OCI-LY1 (cell line): ENCODE data around the gene LAMB3.

ENCODE experiments used
- H2AFZ ChIP-seq: fragments of 200-600 bp; sonication (generic), shearing (Covaris generic); 2 replicates; pipeline ENCODE4 v1.6.0; 2014; ENCODE audit warnings: antibody characterized with exemption, mild to moderate bottlenecking, low read length
- H3F3A ChIP-seq: fragments of 200-600 bp; sonication (generic), shearing (Covaris generic); 2 replicates; pipeline ENCODE4 v1.6.0; 2014; ENCODE audit warnings: mild to moderate bottlenecking, antibody characterized with exemption, low read length, moderate library complexity; ENCODE audit not compliant: insufficient read depth
- H3K27ac ChIP-seq: fragments of 200-600 bp; sonication (generic); 2 replicates; pipeline ENCODE4 v1.5.1; 2014; ENCODE audit warnings: low read length, mixed run types, mild to moderate bottlenecking, low read depth; ENCODE audit not compliant: poor library complexity, severe bottlenecking
- H3K27me3 ChIP-seq: fragments of 200-600 bp; sonication (generic); 2 replicates; pipeline ENCODE4 v1.6.0; 2014; ENCODE audit warnings: antibody characterized with exemption, mild to moderate bottlenecking, low read length, moderate library complexity; ENCODE audit not compliant: insufficient read depth
- H3K36me3 ChIP-seq: fragments of 200-600 bp; sonication (generic); 2 replicates; pipeline ENCODE4 v1.6.1; 2014; ENCODE audit warnings: mild to moderate bottlenecking, antibody characterized with exemption, low read length, moderate library complexity, mixed read lengths; ENCODE audit not compliant: insufficient read depth
- H3K4me1 ChIP-seq: fragments of 200-600 bp; sonication (generic); 2 replicates; pipeline ENCODE4 v1.5.1; 2014; ENCODE audit warnings: mild to moderate bottlenecking, low read length, moderate library complexity; ENCODE audit not compliant: insufficient read depth, severe bottlenecking
- H3K4me2 ChIP-seq: fragments of 200-600 bp; sonication (generic), shearing (Covaris generic); 2 replicates; pipeline ENCODE4 v1.6.1; 2014; ENCODE audit warnings: low read length
- H3K4me3 ChIP-seq: fragments of 200-600 bp; sonication (generic); 2 replicates; pipeline ENCODE4 v1.5.1; 2014; ENCODE audit warnings: low read length, low read depth, mild to moderate bottlenecking, mixed read lengths; ENCODE audit not compliant: poor library complexity, severe bottlenecking
- H3K79me2 ChIP-seq: fragments of 200-600 bp; shearing (Covaris generic); 2 replicates; pipeline ENCODE4 v1.6.1; 2016; ENCODE audit warnings: mixed run types, low read length, mixed read lengths; ENCODE audit not compliant: insufficient read depth
- H3K9ac ChIP-seq: fragments of 200-600 bp; sonication (generic), shearing (Covaris generic); 2 replicates; pipeline ENCODE4 v1.6.1; 2014; ENCODE audit warnings: mild to moderate bottlenecking, low read length, mixed read lengths
- H3K9me2 ChIP-seq: fragments of 200-600 bp; sonication (generic), shearing (Covaris generic); 2 replicates; pipeline ENCODE4 v1.6.1; 2014; ENCODE audit warnings: low read depth, mild to moderate bottlenecking, low read length, mixed read lengths
- H3K9me3 ChIP-seq: fragments of 200-600 bp; shearing (Covaris generic); 2 replicates; pipeline ENCODE4 v1.6.1; 2014; ENCODE audit warnings: low read length, mixed read lengths
- H4K20me1 ChIP-seq: fragments of 200-600 bp; sonication (generic), shearing (Covaris generic); 2 replicates; pipeline ENCODE4 v1.6.0; 2016; ENCODE audit warnings: mild to moderate bottlenecking, low read length; ENCODE audit not compliant: insufficient read depth
- CTCF ChIP-seq: fragments of 200-600 bp; sonication (generic), shearing (Covaris generic); IDR thresholded peaks from 2 replicates; pipeline ENCODE4 v1.5.1; 2017; ENCODE audit warnings: mild to moderate bottlenecking, antibody characterized with exemption, low read length, moderate library complexity, mixed read lengths
- EZH2 ChIP-seq: fragments of 200-600 bp; sonication (generic), shearing (Covaris generic); IDR thresholded peaks from 2 replicates; pipeline ENCODE4 v1.8.0; 2017; ENCODE audit warnings: borderline replicate concordance, mixed run types, mild to moderate bottlenecking, antibody characterized with exemption, low read length, moderate library complexity, mixed read lengths

The LAMB3 gene

GRCh38 chr1:209607102-209607794, 45.0 kb downstream of the LAMB3 start:
- Histone ChIP-seq H3K27ac (no peak overlapping the region), H4K20me1 (no peaks in the 10 kb centered on the region), H3K4me2 (no peak overlapping the region), H3K4me1 (no peaks in the 10 kb centered on the region), H3K36me3 (no peaks in the 10 kb centered on the region), H2AFZ (no peak overlapping the region), H3K9me2 (no peaks in the 10 kb centered on the region), H3K9me3 (no peaks in the 10 kb centered on the region), H3K79me2 (no peaks in the 10 kb centered on the region), H3F3A (no peaks in the 10 kb centered on the region), H3K4me3 (no peak overlapping the region), H3K27me3 (no peaks in the 10 kb centered on the region), H3K9ac (no peak overlapping the region)
- TF ChIP-seq CTCF (no peak), EZH2 (no peak)

DNA sequence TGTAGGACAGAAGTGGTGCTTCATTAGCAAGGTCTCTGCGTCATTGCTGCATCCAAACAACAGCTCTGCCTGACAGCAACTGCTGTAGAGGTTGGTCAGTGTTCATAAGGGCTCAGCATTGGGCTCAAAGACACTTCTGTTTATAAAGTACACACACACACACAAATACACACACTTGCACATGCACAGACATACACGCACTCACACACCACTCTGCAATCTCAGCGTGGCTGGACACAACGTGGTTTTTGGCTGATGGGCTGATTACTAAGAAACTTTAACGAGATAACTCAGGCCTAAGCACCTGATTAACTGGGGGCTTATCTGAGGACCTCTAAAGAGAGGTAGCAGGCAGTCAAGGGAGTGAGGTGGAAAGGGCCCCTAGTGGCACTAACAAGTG, 48.3 kb downstream of the LAMB3 start:
- no peaks in the 10 kb centered on the region for H3K79me2 ChIP-seq
- no peaks in the 10 kb centered on the region for H3F3A ChIP-seq
- no peak overlapping the region for H3K27ac ChIP-seq
- H3K4me3 ChIP-seq, result no peak overlapping the region
- no peaks in the 10 kb centered on the region for H4K20me1 ChIP-seq
- H3K4me1 ChIP-seq, result no peaks in the 10 kb centered on the region
- H3K9me3 ChIP-seq, result no peaks in the 10 kb centered on the region
- no peak overlapping the region for H3K9ac ChIP-seq
- TF ChIP-seq CTCF, result no peak
- no peak for TF ChIP-seq EZH2
- H3K27me3 ChIP-seq, result no peaks in the 10 kb centered on the region
- no peaks in the 10 kb centered on the region for H3K9me2 ChIP-seq
- no peak overlapping the region for H2AFZ ChIP-seq
- no peak overlapping the region for H3K4me2 ChIP-seq
- no peaks in the 10 kb centered on the region for H3K36me3 ChIP-seq

GRCh38 chr1:209601809-209602657, 50.2 kb downstream of the LAMB3 start:
- no peaks in the 10 kb centered on the region for H3K4me1 ChIP-seq
- H3K4me2 ChIP-seq, result no peak overlapping the region
- H3K4me3 ChIP-seq, result no peak overlapping the region
- TF ChIP-seq CTCF (peak; percentile 51), EZH2 (no peak)
- no peaks in the 10 kb centered on the region for H3K36me3 ChIP-seq
- H3K9ac ChIP-seq, result no peak overlapping the region
- H4K20me1 ChIP-seq, result no peaks in the 10 kb centered on the region
- no peaks in the 10 kb centered on the region for H3K27me3 ChIP-seq
- no peak overlapping the region for H2AFZ ChIP-seq
- no peaks in the 10 kb centered on the region for H3F3A ChIP-seq
- no peaks in the 10 kb centered on the region for H3K9me2 ChIP-seq
- H3K27ac ChIP-seq, result no peak overlapping the region
- H3K79me2 ChIP-seq, result no peaks in the 10 kb centered on the region
- no peaks in the 10 kb centered on the region for H3K9me3 ChIP-seq
